HL-60 (cell line): Measurements from ENCODE around the gene PLEKHB2.

Experiments
- DNase-seq, 2 experiments: peaks; one replicate each; pipeline ENCODE4 v3.0.0-alpha.2; 2010 to 2020; ENCODE audit warnings: low read depth in 1 of 2, low spot score in 1 of 2
- H3K27ac ChIP-seq: fragments of 250-450 bp; sonication (Bioruptor Pico); replicated peaks from 2 replicates; pipeline ENCODE4 v1.5.1; 2020; ENCODE audit warnings: mild to moderate bottlenecking, moderate library complexity
- H3K27me3 ChIP-seq: fragments of 250-450 bp; sonication (Bioruptor Pico); 2 replicates; pipeline ENCODE4 v1.5.1; 2021; ENCODE audit warnings: mild to moderate bottlenecking, moderate library complexity; ENCODE audit not compliant: insufficient read depth, poor library complexity, severe bottlenecking
- H3K4me3 ChIP-seq: replicated peaks from 2 replicates; pipeline ENCODE4 v1.5.1; 2011; ENCODE audit warnings: mild to moderate bottlenecking, control low read depth, low read length; ENCODE audit not compliant: insufficient read depth
- GABPA ChIP-seq: IDR thresholded peaks from 2 replicates; pipeline ENCODE4 v1.6.1; 2012; ENCODE audit warnings: low read depth
- POLR2AphosphoS5 ChIP-seq: IDR thresholded peaks from 2 replicates; pipeline ENCODE4 v1.6.1; 2012; ENCODE audit warnings: low read depth
- SPI1 ChIP-seq: IDR thresholded peaks from 2 replicates; pipeline ENCODE4 v1.6.1; 2012; ENCODE audit warnings: low read depth, mild to moderate bottlenecking, borderline replicate concordance
- TF ChIP-seq, protein P1 (sequence below): IDR thresholded peaks from one replicate; pipeline ENCODE4 v1.5.1; 2011; ENCODE audit warnings: low read length, control low read depth, inconsistent platforms; ENCODE audit not compliant: insufficient read depth
- TF ChIP-seq, protein P2 (sequence below): IDR thresholded peaks from 2 replicates; pipeline ENCODE4 v1.6.1; 2012; ENCODE audit warnings: low read depth; ENCODE audit not compliant: insufficient replicate concordance

PLEKHB2 gene

DNA sequence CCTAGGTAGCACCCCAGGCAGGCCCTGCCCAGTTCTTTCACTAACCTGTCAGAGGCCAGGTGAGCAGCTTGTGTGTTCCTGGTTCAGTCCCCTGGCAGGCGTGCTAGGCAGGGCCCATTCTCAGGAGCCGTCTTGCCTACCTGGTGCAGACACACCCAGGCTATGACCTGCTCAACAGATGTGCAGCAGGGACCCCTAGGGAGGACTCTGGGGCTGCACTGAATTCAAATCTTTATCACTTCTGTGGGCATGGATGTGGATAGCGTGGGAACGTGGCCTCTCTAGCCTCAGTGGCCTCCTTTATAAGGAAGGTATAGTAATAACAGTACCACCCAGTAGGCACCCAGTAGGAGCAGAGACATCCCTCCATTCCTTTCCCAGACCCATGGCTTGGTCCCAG lies 48.4 kb downstream of the PLEKHB2 start:
- TF ChIP-seq SPI1 (no peak), GABPA (no peak), POLR2AphosphoS5 (no peak)
- TF ChIP-seq, protein P1, sequence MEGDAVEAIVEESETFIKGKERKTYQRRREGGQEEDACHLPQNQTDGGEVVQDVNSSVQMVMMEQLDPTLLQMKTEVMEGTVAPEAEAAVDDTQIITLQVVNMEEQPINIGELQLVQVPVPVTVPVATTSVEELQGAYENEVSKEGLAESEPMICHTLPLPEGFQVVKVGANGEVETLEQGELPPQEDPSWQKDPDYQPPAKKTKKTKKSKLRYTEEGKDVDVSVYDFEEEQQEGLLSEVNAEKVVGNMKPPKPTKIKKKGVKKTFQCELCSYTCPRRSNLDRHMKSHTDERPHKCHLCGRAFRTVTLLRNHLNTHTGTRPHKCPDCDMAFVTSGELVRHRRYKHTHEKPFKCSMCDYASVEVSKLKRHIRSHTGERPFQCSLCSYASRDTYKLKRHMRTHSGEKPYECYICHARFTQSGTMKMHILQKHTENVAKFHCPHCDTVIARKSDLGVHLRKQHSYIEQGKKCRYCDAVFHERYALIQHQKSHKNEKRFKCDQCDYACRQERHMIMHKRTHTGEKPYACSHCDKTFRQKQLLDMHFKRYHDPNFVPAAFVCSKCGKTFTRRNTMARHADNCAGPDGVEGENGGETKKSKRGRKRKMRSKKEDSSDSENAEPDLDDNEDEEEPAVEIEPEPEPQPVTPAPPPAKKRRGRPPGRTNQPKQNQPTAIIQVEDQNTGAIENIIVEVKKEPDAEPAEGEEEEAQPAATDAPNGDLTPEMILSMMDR: no peak
- TF ChIP-seq, protein P2, sequence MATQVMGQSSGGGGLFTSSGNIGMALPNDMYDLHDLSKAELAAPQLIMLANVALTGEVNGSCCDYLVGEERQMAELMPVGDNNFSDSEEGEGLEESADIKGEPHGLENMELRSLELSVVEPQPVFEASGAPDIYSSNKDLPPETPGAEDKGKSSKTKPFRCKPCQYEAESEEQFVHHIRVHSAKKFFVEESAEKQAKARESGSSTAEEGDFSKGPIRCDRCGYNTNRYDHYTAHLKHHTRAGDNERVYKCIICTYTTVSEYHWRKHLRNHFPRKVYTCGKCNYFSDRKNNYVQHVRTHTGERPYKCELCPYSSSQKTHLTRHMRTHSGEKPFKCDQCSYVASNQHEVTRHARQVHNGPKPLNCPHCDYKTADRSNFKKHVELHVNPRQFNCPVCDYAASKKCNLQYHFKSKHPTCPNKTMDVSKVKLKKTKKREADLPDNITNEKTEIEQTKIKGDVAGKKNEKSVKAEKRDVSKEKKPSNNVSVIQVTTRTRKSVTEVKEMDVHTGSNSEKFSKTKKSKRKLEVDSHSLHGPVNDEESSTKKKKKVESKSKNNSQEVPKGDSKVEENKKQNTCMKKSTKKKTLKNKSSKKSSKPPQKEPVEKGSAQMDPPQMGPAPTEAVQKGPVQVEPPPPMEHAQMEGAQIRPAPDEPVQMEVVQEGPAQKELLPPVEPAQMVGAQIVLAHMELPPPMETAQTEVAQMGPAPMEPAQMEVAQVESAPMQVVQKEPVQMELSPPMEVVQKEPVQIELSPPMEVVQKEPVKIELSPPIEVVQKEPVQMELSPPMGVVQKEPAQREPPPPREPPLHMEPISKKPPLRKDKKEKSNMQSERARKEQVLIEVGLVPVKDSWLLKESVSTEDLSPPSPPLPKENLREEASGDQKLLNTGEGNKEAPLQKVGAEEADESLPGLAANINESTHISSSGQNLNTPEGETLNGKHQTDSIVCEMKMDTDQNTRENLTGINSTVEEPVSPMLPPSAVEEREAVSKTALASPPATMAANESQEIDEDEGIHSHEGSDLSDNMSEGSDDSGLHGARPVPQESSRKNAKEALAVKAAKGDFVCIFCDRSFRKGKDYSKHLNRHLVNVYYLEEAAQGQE: no peak
- Histone ChIP-seq H3K4me3 (no peak overlapping the region), H3K27ac (no peak overlapping the region), H3K27me3 (no peaks in the 10 kb centered on the region)
- no peak for DNase-seq

DNA sequence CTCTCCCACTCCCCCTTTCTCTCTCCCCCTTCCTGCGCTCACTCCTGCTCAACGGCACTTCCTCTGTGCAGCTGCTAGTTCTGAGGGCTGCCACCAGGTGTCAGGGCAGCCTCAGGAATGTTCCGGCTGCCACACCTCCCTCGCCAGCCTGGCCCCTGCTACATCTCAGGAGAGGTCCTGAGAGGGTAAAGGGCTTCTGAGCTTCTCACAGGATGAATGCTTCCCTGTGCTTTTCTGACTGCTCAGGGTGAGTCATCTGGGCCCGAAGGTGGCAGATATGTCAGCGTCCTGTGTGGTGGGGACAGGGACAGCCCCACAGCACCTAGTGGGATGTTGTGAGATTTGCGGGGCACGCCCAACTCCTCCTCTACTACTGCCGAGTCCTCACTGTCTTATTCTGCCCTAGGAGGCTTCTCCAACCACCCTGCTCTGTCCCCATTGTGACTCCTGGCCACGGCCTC lies 49.0 kb downstream of the PLEKHB2 start:
- TF ChIP-seq, protein P2: no peak
- TF ChIP-seq GABPA: no peak
- TF ChIP-seq, protein P1: peak; percentile 76
- no peak for TF ChIP-seq POLR2AphosphoS5
- peak; percentile 89 for TF ChIP-seq SPI1
- no peak overlapping the region for H3K27ac ChIP-seq
- peak; percentile 35 to 50 for DNase-seq
- H3K27me3 ChIP-seq: no peaks in the 10 kb centered on the region
- H3K4me3 ChIP-seq: no peak overlapping the region

DNA sequence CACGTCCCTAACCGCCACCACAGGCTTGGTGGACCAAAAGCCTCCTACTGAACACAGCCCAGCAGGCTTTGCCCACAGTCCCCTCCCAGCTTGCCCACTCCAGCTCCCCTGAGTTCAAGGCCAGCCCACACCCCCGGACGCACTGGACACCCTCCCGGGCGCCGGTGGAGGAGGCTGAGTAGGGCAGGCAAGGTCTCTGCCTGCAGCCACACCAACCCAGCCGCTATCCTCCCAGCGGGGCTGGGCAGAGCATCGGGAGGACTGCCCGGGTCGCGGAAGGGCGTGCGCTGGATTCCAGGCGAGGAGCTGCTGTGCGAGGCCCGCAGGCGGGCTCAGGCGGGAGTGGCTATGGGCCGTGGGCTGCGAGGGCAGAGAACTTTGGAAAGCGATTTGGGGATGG lies 49.5 kb downstream of the PLEKHB2 start:
- no peak overlapping the region for H3K27ac ChIP-seq
- no peak for DNase-seq
- TF ChIP-seq GABPA: no peak
- no peak overlapping the region for H3K4me3 ChIP-seq
- H3K27me3 ChIP-seq: no peaks in the 10 kb centered on the region

DNA sequence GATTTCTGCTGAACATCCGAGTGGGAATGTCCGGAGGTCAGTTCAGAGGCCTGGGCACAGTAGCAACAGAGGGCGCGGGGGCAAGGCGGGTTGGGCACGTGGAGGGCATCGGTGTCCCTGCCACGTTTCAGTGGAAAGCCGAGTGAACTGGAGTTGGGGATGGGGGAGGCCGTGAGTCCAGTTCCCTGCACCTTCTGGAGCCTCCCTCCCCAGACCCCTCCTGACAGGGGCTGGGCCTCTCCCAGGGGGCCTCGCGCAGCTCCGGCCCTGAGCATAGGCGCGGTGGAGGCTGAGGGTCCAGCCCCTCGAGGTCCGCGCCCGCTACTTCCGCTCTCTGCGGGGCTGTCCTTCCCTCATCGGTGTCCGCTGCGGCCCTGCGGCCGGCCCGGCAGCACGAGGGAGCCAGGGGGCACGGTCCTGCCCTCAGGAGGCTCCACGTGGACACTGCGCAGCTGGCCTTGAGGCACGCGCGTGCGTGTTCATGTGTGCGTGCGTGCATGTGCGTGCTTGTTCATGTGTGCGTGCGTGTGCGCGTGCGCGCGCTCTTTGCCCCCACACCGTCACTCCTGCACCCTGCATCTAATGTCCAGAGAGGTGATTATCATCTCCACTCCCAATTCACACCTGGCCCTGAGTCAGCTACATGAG lies 50.2 kb downstream of the PLEKHB2 start:
- TF ChIP-seq, protein P2: no peak
- no peak for TF ChIP-seq GABPA
- TF ChIP-seq SPI1: no peak
- TF ChIP-seq, protein P1: no peak
- Histone ChIP-seq H3K4me3 (no peak overlapping the region), H3K27ac (no peak overlapping the region), H3K27me3 (no peaks in the 10 kb centered on the region)
- DNase-seq: no peak
